HG03457 (cell line): ENCODE results near the gene P4HA2.

Source experiments
- ATAC-seq: cut with Tn5 transposase; IDR thresholded peaks from one replicate; pipeline ENCODE4 v1.9.1; 2021; ENCODE audit warnings: moderate number of reproducible peaks; ENCODE audit not compliant: unreplicated experiment

Gene P4HA2

DNA sequence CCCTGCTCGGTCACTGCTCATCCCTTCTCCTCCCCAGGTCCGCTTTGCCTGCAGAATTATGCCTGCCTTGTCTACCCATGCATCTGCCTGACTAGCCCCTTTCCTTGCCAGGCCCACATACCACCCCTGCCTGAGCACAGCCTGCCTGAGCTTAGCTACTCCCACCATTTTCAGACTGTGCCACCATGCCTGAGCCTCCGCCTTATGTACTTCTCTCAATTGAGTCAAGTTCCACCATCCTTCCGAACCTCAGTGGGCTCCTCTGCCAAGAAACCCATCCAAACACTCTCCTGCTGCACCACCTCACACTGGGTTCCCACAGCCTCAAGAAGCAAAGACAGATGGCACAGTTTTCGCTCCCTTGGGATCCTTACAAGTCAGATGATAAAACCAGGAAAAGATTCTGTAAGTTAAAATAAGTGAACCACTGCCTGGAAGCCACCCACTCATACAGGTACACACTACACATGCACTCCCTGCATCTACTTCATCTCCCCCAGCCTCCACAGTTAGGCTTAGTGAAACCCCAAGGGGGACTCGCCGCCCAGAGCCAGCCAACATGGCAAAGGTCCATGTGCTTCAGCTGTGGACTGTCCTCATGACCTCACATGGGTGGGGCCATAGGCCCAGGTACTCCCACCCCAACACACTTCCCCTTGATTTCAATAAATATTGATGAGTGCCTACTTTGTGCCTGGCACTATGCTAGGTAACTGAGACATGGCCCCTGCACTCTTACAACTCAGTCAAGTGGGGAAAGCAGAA, 23.1 kb downstream of the P4HA2 start:
- no peak for ATAC-seq

DNA sequence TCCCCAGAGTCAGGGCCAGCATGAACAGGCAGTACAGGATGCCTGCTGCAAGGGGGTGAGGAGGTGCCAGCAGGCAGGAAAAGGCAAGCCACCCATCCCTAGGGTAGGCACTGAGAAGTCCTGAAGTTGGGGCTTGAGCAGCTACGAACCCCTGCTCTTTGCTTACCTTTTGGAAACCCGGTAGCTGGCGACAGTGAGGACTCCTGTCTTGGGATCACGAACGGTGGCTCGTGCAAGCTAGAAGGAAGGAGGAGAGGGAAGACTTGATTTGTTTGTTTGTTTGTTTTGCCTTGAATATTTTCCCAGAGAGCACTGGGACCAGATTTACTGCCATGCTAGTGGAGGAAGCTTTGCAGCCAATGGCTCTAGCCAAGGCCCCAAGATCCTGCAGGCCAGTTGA, 23.7 kb downstream of the P4HA2 start:
- no peak for ATAC-seq

DNA sequence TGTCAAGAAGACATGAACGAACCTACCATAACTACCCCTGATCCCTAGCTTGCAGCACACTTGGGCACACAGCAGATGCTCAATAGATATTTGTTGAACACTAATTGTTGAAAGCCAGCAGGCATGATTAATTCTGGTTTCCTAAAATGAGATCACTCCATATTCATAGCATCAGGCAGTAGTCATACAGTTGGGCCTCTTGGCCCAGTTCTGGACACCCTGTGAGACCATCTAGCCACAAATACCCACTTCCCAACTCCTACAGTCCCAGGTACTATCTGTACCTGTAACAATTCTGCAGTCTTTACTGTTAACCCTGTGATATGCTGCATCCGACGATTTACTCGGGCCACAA, 24.2 kb downstream of the P4HA2 start:
- ATAC-seq: no peak

DNA sequence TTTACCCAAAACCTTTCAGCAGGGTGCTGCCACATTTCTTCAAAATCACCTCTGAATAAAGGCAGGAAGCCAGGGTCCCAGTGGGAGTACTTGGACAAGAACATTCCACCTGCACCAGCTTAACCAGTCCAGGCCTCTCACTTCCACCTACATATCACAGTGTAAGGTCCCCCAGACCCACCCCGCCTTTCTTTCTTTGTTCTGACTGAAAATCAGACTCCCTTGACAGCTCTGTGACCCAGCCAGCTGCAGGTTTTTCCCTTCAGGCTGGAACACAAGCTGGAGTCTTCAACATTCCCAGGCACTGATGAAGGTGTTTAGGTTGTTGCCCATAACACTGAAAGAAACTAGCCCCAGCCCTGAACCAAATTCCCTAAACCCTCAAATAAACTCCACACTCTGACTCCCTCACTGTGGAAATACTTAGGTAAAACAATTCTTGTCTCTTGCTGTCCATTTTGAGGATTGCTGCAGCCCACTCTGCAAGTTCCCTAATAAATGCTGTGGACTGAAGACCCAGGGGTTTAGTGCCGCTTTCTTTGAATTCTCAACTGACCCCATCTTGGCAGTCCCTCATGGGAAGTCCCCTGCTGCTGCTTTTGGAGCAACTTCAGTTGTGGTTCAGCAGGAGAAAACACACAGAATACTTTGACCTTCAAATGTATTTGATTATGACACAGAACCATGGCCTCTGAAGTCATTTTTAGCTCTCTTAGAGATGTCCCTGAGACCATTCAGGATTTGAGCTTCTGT, 24.8 kb downstream of the P4HA2 start:
- no peak for ATAC-seq

DNA sequence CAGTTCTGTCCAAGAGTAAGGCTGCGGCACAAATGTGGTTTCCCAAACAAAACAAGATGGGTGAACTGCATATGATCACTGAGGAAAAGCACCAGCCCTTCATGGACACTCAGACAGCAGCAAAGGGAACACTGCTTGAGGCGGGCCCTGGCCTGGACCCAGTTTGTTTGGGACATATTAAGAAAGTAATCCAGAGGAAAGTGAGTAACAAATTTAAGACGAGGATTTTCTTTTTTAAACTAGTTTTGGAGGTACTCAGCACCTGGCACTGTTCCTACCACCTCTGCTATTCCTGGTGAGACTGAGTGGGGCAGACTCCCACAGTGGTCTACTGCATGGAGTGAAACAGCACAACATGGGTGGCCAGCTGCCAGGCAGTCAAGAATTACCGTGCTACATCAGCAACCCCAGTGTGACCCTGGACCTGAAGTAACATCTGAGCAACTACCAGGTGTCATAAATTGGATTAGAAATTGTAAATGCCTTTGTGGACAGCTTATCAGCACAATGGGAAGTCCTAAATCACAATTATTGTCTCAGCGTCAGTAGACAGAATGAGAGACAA, 28.5 kb downstream of the P4HA2 start:
- no peak for ATAC-seq

DNA sequence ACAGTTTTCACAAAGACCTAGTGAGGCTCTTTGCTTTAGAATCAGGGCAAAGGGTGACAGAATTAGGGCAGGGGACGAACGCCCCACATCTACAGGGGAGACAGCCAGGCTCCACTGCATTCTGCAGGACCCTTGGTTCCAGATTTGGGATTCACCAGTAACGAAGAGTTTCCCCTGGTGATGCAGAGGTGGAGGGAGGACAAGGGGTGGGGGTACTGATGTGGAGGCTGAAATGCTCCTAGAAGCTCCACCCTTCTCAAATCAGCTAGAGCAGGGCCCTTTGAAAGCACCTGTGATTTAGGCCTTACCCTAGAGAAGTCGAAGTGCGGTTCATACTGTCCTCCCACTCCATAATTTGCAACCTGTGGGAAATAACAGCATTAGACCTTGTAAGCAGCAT, 29.1 kb downstream of the P4HA2 start:
- ATAC-seq: no peak

DNA sequence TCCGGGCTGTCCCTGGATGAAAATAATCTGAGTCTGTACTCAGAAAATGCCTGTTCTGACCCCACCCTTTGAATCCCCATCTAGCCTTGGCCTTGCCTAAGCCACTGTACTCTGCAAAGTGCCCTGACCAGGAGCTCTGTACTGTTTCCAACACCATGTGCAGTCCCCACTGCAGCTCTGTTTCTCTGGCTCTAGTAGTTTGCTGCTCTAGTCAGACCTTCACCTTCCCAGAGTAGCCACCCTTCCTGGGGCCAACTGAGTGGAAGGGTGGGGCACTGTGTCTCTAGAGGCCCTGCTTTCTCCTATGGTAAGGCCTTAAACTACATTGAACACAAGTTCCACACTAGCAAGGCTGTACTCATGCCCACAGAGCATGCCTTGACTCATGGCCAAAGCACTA, 31.9 kb downstream of the P4HA2 start:
- ATAC-seq: no peak

DNA sequence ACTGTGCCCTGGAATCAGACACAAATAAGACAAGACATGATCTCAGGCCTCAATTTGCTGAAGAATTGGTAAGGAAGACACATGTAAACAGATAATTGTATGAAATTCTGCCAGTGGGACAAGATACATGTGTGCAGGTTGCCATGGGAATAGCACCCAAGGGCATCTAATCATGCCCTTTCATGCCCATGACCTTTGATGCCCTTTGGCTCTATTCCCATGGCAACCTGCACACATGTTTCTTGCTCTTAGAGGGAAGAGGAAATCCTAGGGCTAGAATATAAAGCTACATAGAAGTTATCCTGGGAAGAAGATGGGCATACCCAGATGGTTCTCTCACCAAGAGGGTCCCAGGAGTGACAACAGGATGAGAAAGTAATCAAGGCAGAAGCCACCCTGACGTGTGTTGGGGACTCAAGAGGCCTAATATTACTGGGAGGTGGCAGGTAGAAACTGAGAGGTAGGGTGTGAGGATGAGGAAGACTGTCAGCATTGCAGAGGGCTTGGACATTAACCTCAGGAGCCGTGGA, 34.4 kb downstream of the P4HA2 start:
- ATAC-seq: no peak

DNA sequence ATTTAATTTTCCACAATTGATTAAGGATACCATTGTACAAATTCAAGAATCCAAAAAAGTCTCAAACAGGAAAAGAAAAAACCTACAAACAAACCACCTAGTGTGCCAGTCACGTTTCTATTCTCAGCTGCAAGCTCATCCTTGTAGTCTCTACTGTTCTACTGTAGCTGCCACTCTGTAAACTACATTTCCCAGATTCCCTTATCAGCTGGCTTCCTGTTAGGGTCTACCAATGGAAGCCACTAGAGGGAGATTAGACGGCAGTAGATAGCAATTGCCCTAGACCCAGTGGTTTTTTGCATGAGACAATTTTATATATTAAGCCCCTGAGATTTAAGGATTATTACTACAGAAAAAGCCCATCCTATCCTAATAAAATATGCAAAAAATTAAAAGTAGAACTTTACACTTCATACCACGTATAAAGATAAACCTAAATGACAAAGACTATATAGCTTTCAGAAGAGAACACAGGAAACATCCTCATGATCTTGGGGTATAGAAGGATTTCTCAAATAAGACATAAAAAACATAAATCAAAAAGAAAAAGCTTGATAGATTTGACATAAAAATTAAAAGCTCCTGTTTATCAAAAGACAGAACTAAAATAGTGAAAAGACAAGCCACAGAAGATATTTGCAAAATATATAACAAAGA, 37.4 kb downstream of the P4HA2 start:
- peak; percentile 65 for ATAC-seq

DNA sequence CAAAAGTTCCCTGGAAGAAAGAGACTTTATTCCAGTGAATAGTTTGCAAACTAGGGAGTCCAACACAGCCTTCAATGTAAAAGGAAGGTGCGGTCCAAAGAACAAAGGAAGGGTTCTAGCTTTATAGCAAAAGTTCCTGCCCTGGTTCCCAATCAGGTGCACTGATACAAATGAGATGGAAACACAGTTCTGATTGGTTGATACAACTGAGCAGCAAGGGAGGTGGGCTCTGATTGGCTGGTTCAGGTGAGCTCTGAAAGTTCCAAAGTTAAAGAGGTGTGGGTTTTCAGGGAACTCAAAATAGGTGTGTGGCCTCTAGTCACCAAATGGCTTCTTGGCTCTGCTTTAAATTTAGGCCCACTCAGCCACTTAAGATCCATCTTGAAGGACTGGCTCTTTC, 43.1 kb downstream of the P4HA2 start:
- no peak for ATAC-seq

DNA sequence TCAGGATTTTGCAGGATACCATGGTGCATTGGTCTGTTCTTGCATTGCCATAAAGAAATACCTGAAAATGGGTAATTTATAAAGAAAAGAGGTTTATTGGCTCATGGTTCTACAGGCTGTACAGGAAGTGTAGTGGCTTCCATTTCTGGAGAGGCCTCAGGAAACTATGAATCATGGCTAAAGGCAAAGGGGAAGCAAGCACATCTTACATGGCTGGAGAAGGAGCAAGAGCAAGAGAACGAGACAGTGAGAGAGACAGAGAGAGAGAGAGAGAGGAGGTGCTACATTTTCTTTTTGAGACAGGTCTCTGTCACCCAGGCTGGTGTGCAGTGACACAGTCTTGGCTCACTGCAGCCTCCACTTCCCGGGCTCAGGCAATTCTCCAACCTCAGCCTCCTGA, 43.9 kb downstream of the P4HA2 start:
- no peak for ATAC-seq

DNA sequence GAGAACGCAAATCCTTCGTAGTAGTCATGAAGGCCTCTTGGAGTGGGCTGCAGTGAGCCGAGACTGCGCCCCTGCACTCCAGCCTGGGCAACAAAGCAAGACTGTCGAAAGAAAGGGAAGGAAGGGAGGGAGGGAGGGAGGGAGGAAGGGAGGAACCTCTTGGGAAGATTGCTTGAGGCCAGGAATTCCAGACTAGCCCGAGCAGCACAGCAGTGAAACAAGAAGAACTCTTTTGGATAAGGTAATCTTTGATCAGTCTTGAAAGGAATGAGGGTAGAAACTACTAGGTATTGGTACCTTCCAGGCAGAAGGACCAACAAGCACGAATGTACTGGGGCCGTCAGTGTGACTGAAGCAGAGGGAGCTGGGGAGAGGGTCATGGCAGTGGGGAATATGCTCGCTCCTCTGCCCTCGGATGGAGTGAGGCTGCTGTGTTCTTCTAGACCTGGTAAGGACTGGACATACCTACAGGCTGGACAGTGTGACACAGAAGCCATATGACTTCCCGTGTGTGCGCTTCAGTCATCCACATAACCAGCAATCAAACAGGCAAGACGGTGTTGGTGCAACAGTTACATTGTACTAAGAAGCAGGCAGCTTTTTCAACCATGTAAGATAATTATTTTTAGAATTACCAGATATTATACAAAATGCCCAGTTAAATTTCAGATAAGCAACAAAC, 45.2 kb downstream of the P4HA2 start:
- ATAC-seq: no peak

DNA sequence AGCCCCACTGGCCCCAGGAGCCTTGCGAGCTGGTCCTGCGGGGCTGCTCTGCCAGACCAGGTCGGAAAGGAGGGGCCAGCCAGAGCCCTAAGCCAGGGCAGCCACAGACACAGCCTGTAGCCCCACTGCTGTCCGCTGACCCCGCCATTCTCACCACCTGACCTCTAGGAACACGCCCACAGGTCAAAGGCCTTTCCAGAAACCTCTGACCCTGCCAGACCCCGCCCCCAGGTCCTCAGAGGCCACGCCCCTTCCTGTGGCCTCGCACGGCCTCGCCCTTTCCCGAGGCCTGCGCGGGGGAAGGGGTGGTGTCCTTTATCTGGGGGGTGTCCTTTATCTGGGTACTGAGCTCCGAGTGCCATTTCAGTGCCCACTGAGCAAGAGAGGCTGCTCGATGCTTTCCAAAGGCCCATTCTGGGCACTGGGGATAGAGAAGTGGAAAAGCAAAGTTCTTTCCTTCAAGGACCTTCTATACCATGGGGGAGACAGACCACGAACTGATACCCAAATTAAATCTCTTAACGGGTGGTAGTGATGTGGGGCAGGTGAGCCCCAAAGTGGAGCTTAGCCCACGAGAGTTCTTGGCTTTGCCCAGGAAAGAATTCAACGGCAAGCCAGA, 46.5 kb downstream of the P4HA2 start:
- ATAC-seq: no peak

DNA sequence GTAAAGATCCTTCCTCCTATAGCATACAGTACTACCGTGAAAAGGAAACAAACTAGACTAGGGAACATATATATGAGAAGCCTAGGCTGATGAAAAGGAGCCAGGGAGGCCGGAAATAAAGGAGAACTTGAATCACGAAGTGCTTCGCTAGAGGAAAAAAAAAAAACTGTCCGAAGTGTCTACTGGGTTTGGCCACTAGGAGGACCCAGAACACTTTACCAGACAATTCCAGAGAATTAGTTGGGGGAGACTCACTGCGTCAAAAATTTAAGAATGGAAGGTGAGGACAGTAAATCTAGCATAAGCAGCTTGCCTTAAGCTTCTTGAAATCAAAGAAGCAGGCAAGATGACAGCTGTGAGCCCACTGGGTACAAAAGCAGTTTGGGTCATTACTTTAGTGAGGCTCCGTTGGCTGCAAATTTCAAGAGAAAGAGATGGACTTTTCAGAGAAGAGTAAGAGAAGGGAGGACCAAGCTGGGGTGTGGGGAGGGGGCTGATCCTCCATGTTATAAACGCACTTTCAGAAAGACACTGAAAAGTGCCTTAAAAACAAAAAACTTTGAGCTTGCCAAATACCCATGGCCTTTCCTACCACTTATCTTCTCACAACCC, 47.4 kb downstream of the P4HA2 start:
- ATAC-seq: no peak

DNA sequence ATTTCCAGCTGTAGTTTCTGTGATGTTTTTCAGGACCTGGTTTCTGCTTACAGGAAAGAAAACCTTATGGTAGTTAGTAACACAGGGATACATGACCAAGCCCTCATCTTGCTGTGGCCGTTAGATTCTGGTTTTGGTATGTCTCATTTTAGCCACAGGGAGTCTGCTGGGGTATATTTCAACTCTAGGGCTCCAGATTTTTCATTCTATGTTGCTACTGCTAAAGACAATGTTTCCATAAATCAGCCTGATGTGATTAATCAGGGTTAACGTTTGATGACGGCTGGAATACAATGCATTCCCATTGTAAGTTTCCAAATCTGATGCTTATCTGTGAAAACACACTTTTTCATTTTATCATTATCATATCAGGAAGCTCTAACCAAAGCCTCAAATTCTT, 48.2 kb downstream of the P4HA2 start:
- ATAC-seq: no peak

DNA sequence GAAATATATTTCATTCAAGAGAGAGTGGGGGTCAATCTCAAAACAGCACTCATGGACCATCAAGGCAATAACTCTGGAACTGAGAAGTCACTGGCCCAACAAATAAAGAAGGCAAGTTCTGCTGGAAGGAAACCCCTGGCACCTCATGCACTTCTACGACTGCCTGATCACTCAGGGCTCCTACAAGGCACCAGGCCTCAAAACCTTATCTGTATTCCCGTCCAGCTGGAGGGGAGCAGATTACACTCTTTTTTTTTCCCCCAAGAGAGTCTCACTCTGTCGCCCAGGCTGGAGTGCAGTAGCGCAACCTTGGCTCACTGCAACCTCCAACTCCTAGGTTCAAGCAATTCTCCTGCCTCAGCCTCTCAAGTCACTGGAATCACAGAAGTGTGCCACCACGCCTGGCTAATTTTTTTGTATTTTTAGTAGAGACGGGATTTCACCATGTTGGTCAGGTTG, 49.9 kb downstream of the P4HA2 start:
- ATAC-seq: no peak

DNA sequence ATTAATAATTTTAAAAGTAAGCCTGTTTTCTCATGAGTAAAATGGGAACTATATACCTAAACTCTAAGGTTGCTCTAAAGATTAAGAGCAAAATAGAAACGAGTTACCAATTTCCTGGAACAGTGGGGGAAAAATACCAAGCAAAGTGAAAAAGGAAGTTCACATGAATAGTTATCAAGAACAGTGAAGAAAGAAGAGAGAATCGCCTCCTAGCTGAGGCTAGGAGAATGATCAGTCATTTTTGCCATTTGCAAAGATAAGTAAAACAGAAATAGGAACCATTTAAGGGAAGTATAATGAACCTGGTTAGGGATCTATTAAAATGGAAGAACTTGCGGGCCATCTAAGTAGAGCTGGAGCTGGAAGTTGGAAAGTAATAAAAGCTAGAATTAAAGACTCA, 50.7 kb downstream of the P4HA2 start:
- no peak for ATAC-seq

DNA sequence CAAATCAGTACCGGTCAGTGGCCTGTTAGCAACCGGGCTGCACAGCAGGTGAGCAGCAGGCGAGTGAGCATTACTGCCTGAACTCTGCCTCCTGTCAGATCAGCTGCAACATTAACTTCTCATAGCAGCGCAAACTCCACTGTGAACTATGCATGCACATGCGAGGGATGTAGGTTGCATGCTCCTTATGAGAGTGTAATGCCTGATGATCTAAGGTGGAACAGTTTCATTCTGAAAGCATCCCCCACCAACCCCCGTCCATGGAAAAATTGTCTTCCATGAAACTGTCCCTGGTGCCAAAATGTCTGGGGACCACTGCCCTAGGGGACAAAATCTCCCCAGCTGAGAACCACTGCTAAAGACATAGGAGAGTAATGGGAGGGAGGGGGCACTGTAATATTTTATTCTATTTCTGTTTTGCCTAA, 51.1 kb downstream of the P4HA2 start:
- no peak for ATAC-seq

DNA sequence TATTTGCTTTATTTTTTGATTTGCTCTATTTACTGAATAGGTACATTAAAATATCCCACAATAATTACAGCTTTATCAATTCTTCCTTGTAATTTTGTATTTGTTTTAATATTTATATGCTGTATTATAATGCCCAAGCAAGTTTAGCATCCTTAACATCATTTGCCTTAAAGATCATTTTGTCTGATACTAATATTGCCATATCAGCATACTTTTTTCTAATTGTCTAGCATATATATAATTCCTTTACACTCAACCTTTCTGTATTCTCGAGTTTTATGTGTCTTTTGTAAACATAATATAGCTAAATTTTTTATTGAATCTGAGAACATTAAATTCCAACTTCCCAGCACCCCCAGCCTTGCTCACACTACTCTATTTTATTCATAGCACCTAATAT, 64.7 kb downstream of the P4HA2 start:
- ATAC-seq: no peak
